GM08714 (cell line): Measurements from ENCODE around the gene PRDX5.

ENCODE experiments used
- H3K4me3 ChIP-seq: fragments of 200-500 bp; sonication (Bioruptor generic); 2 replicates; pipeline ENCODE4 v1.5.1; 2014; ENCODE audit warnings: mild to moderate bottlenecking, low read length, inconsistent platforms
- ZNF274 ChIP-seq: IDR thresholded peaks from 2 replicates; pipeline ENCODE4 v1.6.1; 2012; ENCODE audit warnings: mild to moderate bottlenecking, low read depth, low read length

The PRDX5 gene

DNA sequence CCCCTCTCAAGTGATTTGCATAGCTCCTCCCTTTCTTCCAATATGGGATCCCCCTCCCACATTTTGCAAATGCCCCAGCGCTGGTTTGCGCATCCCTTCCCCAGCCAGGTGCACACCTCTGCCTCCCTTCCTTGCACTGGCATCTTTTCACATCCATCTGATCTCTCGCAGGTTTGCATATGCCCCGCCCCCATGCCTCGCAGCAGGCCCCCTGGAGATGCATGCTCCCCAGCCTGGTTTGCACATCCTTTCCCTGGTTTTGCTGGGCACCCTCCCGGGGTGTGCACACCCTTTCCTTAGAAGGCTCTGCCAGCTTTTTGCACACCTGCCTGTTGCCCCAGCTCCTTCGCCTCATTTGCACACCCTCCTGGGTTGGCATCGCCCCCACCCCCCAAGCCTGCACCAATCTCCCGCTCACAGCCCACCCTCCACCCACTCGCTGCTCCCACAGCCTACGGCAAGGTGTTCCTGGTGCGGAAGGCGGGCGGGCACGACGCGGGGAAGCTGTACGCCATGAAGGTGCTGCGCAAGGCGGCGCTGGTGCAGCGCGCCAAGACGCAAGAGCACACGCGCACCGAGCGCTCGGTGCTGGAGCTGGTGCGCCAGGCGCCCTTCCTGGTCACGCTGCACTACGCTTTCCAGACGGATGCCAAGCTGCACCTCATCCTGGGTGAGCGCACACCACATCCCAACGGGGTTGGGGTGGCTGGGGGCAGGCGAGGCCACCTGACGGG lies 42.0 kb downstream of the PRDX5 start:
- peak overlapping the region; percentile 76; the same call in 1 of the 2 replicates for H3K4me3 ChIP-seq
- no peak for TF ChIP-seq ZNF274

DNA sequence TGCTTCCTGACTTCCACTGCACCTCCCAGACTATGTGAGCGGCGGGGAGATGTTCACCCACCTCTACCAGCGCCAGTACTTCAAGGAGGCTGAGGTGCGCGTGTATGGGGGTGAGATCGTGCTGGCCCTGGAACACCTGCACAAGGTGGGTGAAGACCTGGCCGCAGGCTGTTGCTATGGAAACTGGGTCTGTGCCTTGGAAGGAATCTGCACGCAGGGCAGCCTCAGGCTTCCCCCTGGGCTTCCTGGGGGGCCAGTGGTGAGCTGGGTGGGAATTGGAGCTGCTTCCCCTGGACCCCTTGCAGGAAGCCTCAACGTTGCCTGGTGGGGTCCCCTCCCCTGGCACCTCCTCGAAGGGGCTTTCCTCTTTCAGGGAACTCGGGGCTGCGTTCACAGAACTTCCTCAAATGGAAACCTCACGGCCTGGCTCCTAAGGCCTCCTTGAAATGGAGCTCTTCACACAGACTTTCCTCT lies 42.6 kb downstream of the PRDX5 start:
- H3K4me3 ChIP-seq: no peak overlapping the region; the same call in 1 of the 2 replicates
- no peak for TF ChIP-seq ZNF274

DNA sequence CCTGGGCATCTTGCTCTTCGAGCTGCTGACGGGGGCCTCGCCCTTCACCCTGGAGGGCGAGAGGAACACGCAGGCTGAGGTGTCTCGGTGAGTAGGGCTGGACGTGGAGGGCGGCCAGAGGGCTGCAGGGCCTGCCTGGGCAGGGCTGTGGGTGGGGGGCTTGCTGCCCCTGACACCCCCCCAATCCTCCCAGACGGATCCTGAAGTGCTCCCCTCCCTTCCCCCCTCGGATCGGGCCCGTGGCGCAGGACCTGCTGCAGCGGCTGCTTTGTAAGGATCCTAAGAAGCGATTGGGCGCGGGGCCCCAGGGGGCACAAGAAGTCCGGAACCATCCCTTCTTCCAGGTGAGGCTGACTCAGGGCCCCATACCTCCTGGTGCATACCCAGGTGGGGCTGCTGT lies 43.7 kb downstream of the PRDX5 start:
- no peak for TF ChIP-seq ZNF274
- H3K4me3 ChIP-seq: no peak overlapping the region

DNA sequence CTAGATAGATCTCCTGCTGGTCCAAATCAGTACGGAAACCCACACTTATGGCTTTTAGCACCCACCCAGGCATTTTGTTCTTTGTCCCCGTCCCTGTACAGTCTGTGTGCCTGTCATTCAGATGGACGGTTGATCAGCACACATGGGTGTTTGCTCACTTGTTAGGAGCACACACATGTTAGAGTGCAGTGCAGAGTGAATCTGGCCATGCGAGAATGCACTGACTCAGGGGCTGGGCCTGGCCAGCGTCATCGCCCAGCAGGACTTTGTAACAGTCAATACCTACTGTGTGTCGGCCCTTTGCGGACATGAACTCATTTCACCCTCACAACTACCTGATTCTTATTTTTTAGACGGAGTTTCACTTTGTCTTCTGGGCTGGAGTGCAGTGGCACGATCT lies 44.4 kb downstream of the PRDX5 start:
- no peak for TF ChIP-seq ZNF274

DNA sequence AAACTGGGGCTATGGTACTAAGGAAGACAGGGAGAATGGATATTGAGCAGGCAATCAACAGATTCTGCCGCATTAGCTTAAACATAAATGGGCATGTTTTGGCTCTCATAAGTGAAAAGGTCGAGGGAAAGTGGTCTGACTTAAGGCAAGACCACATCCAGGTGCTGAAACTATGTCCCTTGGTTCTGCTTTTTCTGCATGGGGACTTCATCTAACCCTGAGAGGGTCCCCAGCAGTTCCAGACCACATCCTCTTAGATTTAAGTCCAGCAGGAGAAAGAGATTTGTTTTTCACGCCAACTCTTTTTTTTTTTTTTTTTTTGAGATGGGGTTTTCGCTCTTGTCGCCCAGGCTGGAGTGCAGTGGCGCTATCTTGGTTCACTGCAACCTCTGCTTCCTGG lies 46.5 kb downstream of the PRDX5 start:
- no peak for TF ChIP-seq ZNF274
- H3K4me3 ChIP-seq: no peak overlapping the region

More for the DNA sequence above, 44.4 kb downstream of the PRDX5 start:
- no peak overlapping the region for H3K4me3 ChIP-seq

DNA sequence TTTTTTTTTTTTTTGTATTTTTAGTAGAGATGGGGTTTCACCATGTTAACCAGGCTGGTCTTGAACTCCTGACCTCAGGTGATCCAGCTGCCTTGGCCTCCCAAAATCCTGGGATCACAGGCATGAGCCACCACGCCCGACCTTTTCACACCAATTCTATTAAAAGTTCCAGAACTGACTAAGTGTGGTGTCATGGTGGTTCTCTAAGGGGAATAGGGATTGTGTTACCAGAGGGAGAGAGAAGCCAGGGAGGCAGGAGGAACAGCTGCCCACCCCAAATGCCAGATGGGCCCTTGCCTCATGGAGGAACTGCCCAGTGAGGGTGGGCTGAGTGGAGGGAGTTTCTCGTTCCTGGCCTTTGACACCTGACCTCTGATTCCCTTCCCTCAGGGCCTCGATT lies 47.0 kb downstream of the PRDX5 start:
- no peak overlapping the region for H3K4me3 ChIP-seq
- TF ChIP-seq ZNF274: no peak

DNA sequence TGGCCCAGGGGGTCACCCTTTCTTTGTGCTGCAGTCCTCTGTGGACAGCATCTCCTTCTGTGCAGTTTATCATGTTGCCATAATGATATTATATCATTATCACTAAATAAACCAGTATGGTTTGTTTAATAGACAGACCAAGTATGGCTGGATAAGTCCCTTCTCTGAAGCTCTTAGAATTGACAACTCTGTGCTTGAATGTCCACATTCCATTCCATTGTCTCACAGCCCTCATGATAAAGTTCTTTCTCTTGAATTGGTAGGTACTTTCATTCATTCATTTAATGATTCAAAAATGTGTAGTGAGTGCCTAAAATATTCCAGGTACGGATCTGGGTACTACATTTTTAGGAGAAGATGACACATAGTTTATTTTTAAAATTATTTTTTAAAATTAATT lies 48.8 kb downstream of the PRDX5 start:
- TF ChIP-seq ZNF274: no peak

DNA sequence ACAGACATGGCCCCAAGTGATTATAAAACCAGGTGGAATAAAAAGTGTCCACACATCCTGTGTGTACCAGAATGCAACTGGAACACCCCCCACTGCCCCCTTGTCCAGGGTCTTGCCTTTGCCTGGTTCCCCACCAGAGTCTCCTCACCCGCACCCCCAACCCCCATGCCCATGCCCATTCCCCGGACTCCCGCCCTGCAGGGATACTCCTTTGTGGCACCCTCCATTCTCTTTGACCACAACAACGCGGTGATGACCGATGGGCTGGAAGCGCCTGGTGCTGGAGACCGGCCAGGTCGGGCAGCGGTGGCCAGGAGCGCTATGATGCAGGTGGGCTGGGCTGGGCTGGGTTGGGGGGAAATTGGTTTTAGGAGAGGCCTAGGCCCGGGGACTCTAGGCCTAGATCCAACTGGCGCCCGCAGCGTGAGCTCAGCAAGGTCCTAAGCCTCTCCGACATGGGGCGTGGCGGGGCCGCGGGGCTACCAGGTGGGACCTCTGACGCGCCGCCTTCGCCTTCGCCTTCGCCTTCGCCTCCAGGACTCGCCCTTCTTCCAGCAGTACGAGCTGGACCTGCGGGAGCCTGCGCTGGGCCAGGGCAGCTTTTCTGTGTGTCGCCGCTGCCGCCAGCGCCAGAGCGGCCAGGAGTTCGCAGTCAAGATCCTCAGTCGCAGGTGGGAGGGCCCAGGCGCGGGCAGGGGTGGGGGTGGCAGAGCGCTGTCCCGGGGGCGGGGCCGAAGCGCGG lies 50.2 kb downstream of the PRDX5 start:
- H3K4me3 ChIP-seq: no peak overlapping the region
- TF ChIP-seq ZNF274: no peak

More for the DNA sequence above, 48.8 kb downstream of the PRDX5 start:
- no peak overlapping the region for H3K4me3 ChIP-seq

DNA sequence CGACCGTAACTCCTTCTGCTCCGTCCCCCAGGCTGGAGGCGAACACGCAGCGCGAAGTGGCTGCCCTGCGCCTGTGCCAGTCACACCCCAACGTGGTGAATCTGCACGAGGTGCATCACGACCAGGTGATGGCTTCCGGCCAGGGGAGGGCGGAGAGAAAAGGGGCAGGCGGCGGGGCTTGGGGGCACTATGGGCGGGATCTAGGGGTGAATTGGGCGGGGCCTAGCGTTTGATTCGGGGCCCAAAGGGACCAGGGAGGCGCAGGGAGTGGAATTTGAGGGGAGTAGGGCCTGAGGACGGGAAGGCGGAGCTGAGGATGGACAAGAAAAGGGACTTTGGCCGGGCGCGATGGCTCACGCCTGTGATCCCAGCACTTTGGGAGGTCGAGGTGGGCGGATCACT lies 50.8 kb downstream of the PRDX5 start:
- no peak for TF ChIP-seq ZNF274
- no peak overlapping the region for H3K4me3 ChIP-seq

DNA sequence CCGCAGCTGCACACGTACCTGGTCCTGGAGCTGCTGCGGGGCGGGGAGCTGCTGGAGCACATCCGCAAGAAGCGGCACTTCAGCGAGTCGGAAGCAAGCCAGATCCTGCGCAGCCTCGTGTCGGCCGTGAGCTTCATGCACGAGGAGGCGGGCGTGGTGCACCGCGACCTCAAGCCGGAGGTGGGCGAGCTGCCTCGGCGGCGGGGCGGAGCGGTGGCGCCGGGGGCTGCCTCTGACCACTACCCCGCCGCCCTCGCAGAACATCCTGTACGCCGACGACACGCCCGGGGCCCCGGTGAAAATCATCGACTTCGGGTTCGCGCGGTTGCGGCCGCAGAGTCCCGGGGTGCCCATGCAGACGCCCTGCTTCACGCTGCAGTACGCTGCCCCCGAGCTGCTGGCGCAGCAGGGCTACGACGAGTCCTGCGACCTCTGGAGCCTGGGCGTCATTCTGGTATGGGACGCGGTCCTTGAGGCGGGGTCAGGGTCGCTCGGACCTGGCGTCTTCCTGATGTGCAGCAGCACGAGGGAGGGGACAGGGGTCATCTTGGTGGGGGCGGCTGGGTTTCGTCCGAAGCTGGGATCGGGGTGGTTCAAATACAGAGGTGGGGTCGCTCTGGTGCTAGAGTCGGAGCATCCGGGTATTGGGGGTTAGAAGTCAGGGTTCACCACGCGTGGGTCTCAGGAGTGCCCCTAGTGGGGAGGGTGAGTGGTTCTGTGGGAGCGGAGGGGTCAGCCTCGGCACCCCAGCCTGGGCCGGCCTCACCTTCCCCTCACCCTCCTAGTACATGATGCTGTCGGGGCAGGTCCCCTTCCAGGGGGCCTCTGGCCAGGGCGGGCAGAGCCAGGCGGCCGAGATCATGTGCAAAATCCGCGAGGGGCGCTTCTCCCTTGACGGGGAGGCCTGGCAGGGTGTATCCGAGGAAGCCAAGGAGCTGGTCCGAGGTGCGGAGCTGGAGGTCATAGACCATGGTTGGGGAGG lies 51.8 kb downstream of the PRDX5 start:
- no peak for TF ChIP-seq ZNF274
- no peak overlapping the region for H3K4me3 ChIP-seq

DNA sequence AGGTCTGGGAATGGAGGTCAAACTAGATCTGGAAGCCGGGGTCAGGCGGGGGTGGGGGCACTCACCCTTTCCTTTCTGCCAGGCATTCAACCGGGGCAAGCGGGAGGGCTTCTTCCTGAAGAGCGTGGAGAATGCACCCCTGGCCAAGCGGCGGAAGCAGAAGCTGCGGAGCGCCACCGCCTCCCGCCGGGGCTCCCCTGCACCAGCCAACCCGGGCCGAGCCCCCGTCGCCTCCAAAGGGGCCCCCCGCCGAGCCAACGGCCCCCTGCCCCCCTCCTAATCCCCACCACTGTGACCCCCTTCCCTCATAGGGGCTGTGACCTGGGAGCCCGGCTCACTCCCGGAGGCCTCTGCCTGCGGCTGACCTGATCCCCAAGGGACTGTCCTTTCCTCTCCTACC lies 53.3 kb downstream of the PRDX5 start:
- TF ChIP-seq ZNF274: no peak
- no peak overlapping the region for H3K4me3 ChIP-seq
